Stimulated activated CD8-positive, alpha-beta memory T cell treated with anti-CD3 and anti-CD28 coated beads, Interleukin-12 subunit alpha, Interleukin-12 subunit beta, amount 100 ng/mL, for 24 hours (primary cell): ENCODE data around the gene DUS1L.
A peak's percentile ranks its signal among the peaks of the same experiment; 100 is the strongest.
"Not testable (repeated sequence)": the region's sequence is repeated elsewhere in the genome, so short reads cannot be mapped to it uniquely, and the experiment has no call there.

Experiments
- DNase-seq: peaks from one replicate; pipeline ENCODE4 v3.0.0-alpha.2; 2020; ENCODE audit errors: extremely low read depth

DUS1L gene

GRCh38 chr17:82039695-82040299 is 25.8 kb downstream of the DUS1L start:
- DNase-seq: no peak

GRCh38 chr17:82038796-82039409 is 26.7 kb downstream of the DUS1L start:
- not testable (repeated sequence) for DNase-seq

DNA sequence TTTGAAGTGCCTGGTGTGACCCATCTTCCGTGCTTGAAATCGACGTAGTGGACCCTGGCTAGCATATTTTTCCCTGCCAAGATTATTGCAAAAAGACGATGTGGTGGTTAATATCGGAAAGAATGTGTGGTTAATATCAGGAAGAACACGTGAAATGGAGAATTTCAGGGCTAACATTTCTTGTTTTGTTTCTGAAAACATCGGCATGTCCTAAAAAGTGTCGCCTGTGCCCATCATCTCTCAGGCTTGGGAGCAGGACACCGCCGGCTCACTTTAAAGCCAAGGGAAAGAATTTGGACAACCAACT is 27.8 kb downstream of the DUS1L start:
- no peak for DNase-seq

DNA sequence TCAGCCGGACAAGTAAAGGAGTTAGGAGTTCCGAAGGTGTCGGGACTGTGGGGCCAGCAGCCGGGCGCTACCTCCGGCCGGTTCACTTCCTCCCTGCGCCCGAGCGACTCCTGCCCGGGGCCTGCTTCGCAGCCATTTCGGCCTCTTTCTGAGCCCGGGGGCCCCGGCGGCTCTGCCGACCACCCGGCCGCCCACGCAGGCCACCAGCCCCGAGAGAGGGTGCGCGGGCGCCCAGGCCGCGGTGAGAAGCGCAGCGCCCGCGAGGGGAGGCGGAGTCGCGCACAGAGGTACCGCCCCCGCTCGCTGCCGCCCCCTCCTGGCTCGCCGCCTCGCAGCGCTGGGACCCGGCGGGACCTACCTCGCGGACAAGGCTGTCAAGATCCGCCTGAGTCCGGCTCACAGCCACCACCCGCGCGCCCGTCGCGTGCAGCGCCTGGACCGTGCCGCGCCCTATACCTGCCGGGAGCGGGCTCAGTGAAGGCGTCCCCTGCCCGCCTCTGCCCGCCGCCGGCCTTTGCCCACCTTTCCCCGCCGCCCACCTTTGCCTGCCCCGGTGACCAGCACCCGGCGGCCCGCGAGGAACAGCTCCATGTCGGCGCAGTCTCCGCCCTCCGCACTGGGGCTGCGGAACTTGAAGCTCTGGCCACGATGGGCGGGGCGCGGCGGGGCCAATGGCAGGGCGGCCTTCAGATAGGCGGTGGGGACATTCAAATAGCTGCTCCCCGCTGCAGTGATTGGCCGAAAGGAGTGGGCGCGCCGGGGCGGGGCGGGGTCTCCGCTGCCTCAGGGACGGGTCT is 28.3 kb downstream of the DUS1L start, which contains the start of gene DCXR:
Gene DCXR (minus strand): TSS at position 606 of the 797 bp plus-strand sequence. CDS start 15 bp downstream, at position 591.
- peak; percentile 94 for DNase-seq

- DNase-seq: no peak
Measured at GRCh38 chr17:82036634-82037091, 28.9 kb downstream of the DUS1L start.

DNA sequence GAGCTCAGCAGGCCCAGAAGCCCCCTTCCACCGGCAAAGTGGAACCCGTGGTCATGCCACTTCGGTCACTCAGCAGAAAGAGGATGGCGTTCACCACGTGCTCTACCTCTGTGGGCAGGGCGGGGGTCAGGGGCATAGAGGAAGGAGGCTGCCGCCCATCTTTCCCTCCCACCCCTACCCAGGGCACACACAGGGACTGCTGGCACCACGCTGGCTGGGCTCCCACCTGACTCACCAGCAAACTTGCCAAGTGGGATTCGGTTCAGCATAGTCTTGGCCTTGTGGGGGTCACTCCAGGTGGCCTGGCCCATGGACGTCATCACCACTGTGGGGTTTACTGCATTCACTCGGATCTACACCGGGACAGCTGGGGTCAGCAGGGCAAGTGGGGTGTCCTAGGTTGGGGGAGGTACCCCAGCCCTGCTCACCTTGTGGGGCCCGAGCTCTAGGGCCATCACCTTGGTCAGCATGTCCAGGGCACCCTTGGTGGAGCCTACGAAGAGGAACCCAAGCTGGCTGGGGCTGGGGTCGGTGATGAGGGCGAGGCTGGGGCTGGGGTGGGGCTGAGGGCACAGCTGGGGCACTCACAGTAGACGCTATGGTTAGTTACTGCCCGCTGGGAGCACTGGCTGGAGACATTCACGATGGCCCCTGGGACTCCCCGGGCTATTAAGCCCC is 29.5 kb downstream of the DUS1L start:
- no peak for DNase-seq

DNA sequence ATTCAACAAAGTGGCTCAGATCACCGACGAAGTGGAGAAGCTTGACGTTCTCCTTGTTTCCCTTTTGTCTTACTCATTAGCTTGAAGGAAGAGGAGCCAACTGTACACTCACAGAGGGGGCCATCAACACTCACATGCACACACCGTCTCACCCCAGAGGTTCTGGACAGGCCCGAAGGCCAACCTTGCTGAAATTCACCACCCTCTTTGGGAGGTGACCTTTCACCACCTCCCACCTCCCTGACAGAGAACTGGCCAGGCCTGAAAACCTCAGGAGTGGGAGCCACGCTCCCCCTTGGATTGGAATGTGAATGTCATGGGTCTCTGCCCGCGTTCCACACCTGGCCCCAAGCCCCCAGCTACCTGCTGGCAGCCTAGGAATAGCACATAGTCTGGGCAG is 30.1 kb downstream of the DUS1L start:
- DNase-seq: no peak

- DNase-seq: no peak
Measured at GRCh38 chr17:82034371-82035011, 31.1 kb downstream of the DUS1L start.

- DNase-seq: no peak
Measured at GRCh38 chr17:82033359-82034085, 32.1 kb downstream of the DUS1L start.

GRCh38 chr17:82031885-82032627 is 33.5 kb downstream of the DUS1L start:
- no peak for DNase-seq

DNA sequence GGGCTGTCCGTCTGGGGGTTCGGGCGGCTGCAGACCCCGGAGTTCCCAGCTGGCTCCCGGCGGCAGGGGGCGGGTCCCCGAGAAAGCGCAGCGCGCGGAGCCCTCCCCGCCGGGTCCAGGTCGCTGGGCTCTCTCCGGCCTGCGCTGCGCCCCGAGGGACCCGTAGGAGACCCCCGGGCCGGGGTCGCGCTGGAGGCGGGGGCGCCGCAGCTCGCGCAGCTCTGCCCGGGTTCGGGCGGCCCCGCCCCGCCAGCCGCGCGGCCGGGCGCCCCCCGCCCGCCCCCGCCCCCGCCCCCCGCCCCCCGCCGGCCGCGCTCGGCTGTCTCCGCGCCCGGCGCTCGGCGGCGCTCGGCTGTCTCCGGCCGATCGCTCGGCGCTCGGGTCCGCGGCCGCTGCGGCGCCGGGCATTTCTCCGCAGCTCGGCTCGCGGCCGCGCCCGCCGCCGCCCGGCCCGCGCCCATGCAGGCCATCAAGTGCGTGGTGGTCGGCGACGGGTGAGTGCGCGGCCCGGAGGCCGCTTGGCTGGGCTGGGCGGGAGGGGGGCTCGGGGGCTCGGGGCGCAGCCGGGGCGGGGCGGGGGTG is 34.2 kb downstream of the DUS1L start, which contains the start of gene RAC3:
Gene RAC3 (plus strand): TSS at position 376 of the 582 bp plus-strand sequence. CDS start 84 bp downstream, at position 460.
- DNase-seq: no peak

GRCh38 chr17:82030470-82031302 is 34.9 kb downstream of the DUS1L start:
- DNase-seq: peak; percentile 57

- DNase-seq: no peak
Measured at GRCh38 chr17:82029990-82030469, 35.6 kb downstream of the DUS1L start.

DNA sequence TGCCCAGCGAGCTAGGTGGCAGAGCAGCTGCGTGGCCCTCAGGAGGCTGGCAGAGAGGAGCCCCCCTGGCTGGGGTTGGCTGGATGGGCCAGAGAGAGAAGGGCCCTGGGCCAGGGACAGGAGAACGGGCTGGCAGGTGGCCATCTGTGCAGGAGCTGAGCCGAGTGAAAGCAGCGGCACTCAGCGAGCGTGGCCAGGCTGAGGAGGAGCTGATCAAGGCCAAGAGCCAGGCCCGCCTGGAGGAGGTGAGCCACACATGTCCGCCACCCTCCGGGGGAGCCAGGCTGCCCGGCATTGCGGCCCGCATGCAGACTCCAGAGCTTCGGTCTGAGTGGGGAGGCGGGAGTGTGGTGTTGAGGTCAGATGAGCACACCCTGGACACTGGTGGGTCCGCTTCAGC is 36.2 kb downstream of the DUS1L start:
- no peak for DNase-seq

DNA sequence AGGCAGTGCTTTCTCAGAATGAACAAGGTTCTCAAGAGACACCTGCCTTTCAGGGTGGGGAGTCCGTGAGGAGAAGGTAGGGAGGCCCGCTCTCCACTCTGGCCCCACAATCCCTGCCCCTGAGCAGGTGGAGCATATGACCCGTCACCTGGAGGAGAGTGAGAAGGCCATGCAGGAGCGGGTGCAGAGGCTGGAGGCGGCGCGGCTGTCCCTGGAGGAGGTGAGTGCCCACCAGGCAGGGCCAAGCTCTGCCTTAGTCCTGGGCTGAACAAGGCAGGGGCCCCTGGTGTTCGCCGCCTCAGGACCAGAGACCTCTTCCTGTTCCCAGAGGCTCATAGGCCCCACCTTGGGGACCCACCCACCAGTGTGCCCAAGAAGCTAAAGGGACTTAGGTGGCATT is 36.6 kb downstream of the DUS1L start:
- no peak for DNase-seq

DNA sequence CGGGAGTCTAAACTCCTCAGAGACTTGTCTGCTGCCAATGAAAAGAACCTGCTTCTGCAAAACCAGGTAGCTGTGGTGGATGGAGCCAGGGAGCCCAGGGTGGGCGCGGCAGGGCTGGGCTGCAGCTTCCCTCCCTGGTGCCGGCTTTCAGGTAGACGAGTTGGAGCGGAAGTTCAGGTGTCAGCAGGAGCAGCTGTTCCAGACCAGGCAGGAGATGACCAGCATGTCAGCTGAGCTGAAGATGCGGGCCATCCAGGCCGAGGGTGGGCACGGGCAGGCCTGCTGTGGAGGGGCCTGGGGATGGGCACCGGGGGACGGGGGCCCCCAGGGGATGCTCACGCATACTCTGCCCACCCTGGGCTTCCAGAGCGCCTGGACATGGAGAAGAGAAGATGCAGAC is 37.4 kb downstream of the DUS1L start:
- no peak for DNase-seq

DNA sequence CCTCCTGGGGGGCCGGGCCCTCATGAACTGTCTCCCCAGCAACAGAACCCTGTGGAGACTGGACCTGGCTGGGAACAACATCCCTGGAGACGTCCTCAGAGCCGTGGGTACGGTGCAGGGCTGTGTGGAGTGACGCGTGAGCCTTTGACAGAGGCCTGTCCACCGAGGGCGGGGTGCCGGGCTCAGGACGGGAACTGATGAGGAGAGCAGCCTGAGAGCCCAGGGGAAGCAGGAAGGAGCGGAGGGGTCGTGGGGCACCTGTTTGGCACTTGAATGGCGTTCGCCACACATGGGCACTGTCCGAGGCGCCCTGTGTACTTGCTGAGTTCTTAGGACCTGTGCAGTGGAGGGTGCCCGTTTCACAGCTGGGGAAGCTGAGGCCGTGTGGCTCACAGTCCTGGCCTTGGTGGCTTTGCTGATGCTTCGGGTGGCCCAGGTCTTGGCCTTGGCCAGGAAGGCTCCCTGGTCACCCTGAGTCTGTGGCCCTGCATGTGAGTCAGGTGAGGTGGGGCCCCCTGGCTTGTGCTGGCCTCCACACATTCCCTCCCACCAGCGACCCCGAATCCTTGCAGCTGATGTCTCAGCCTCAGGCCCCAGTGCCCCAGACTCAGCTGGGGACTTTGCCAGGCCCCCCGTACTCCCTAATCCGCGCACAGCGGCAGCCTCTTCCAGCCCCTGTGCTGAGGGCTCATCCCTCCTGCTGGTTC is 40.0 kb downstream of the DUS1L start:
- no peak for DNase-seq

DNA sequence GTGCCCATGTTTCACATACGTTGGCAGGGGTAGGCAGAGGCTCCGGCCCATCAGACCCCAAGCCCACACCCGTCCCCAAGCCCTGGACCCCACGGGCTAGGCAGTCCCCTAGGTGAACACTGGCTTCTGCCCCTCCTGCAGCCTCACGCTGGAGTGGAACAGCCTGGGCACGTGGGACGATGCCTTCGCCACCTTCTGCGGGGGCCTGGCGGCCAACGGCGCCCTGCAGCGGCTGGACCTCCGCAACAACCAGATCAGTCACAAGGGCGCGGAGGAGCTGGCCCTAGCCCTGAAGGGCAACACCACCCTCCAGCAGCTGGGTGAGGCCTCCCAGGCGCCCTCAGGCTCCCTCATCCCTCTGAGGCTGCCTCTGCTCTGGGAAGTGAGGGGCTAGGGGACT is 40.7 kb downstream of the DUS1L start:
- DNase-seq: no peak
